H1 (cell line): Measurements from ENCODE around the gene GTF2F2. TPM values are rescaled to one million over a fixed set of nuclear protein-coding genes. Genes with fewer than 3 reads are reported as not detected.

Source experiments
- CTCF ChIA-PET: fragments of 300-600 bp; sonication (Branson Sonifier 250); formaldehyde crosslinking; loops from one replicate; lab custom pipeline; 2021; ENCODE audit not compliant: partially characterized antibody; lab: Charles Lee
- POLR2A ChIA-PET: fragments of 300-600 bp; sonication (Branson Sonifier 250); formaldehyde crosslinking; loops from one replicate; lab custom pipeline; 2021; ENCODE audit warnings: inconsistent platforms; ENCODE audit not compliant: partially characterized antibody; lab: Charles Lee
- DNase-seq, 2 experiments: peaks; one replicate each; pipeline versions ENCODE4 v3.0.0 to v3.0.0-alpha.2; 2010 to 2022; ENCODE audit warnings: low spot score in 2 of 2, low read depth in 1 of 2, mixed read lengths in 1 of 2
- FAIRE-seq: peaks from 2 replicates; lab custom pipeline; 2011; peaks lifted over from hg19 to GRCh38; lab: Jason Lieb, UNC
- H2AFZ ChIP-seq: 2 replicates; pipeline ENCODE4 v1.8.1; 2012; ENCODE audit warnings: low read length, inconsistent platforms
- H2AK5ac ChIP-seq: 2 replicates; pipeline ENCODE4 v1.6.1; 2013; ENCODE audit warnings: low read depth, low read length
- H2BK120ac ChIP-seq: replicated peaks from 2 replicates; pipeline ENCODE3; 2013; ENCODE audit warnings: low read depth, low read length, inconsistent platforms
- H2BK12ac ChIP-seq: 2 replicates; pipeline ENCODE4 v1.6.1; 2013; ENCODE audit warnings: low read depth, low read length
- H2BK15ac ChIP-seq: 2 replicates; pipeline ENCODE4 v1.6.1; 2013; ENCODE audit warnings: low read length
- H2BK20ac ChIP-seq: 2 replicates; pipeline ENCODE4 v1.6.1; 2013; ENCODE audit warnings: low read length
- H2BK5ac ChIP-seq: 2 replicates; pipeline ENCODE4 v1.6.1; 2013; ENCODE audit warnings: low read depth, low read length
- H3K14ac ChIP-seq: 2 replicates; pipeline ENCODE4 v1.6.1; 2013; ENCODE audit warnings: inconsistent platforms; ENCODE audit not compliant: insufficient read length
- H3K18ac ChIP-seq: 2 replicates; pipeline ENCODE4 v1.6.1; 2013; ENCODE audit warnings: low read length; ENCODE audit errors: extremely low read depth
- H3K23ac ChIP-seq: 2 replicates; pipeline ENCODE4 v1.6.1; 2013; ENCODE audit warnings: inconsistent platforms; ENCODE audit not compliant: insufficient read length
- H3K23me2 ChIP-seq: 2 replicates; pipeline ENCODE4 v1.6.1; 2013; ENCODE audit warnings: low read depth, low read length
- H3K27ac ChIP-seq: 2 replicates; pipeline ENCODE4 v1.6.1; 2011; ENCODE audit warnings: low read depth, low read length, inconsistent platforms
- H3K27me3 ChIP-seq, 4 experiments: replicated peaks in 1 of 4; 1 replicate in 1 of 4; 2 replicates in 3 of 4; pipeline versions ENCODE4 v1.6.1 to v1.8.1; 2011 to 2013; ENCODE audit warnings: low read length in 3 of 4, mild to moderate bottlenecking in 3 of 4, inconsistent platforms in 2 of 4, mixed read lengths in 2 of 4, moderate library complexity in 1 of 4; ENCODE audit not compliant: control insufficient read depth in 3 of 4, insufficient read depth in 3 of 4; ENCODE audit errors: extremely low read depth in 1 of 4
- H3K36me3 ChIP-seq, 4 experiments: 2 replicates each; pipeline versions ENCODE4 v1.6.1 to v1.8.1; 2011 to 2013; ENCODE audit warnings: mild to moderate bottlenecking in 4 of 4, low read length in 3 of 4, moderate library complexity in 2 of 4, control low read depth in 1 of 4, inconsistent platforms in 1 of 4; ENCODE audit not compliant: insufficient read depth in 4 of 4, control insufficient read depth in 2 of 4
- H3K4ac ChIP-seq: replicated peaks from 2 replicates; pipeline ENCODE3; 2013; ENCODE audit warnings: low read length, low read depth, mixed read lengths, inconsistent platforms; ENCODE audit not compliant: insufficient read length
- H3K4me1 ChIP-seq, 4 experiments: replicated peaks in 1 of 4; 1 replicate in 1 of 4; 2 replicates in 3 of 4; pipeline versions ENCODE4 v1.6.1 to v1.8.1; 2011 to 2013; ENCODE audit warnings: low read length in 3 of 4, inconsistent platforms in 2 of 4, mixed read lengths in 1 of 4; ENCODE audit not compliant: insufficient read depth in 4 of 4, control insufficient read depth in 3 of 4
- H3K4me2 ChIP-seq, 2 experiments: 2 replicates each; pipeline versions ENCODE4 v1.6.1 to v1.8.1; 2011 to 2013; ENCODE audit warnings: low read depth in 2 of 2, low read length in 2 of 2, control low read depth in 1 of 2, inconsistent platforms in 1 of 2, mild to moderate bottlenecking in 1 of 2; ENCODE audit not compliant: insufficient read depth in 1 of 2
- H3K4me3 ChIP-seq, 4 experiments: fragments of 200-600, 300-600 bp in 1 of 4; sonication (generic), shearing (Covaris generic), sonication (Bioruptor Twin) in 1 of 4; 2 replicates each; pipeline versions ENCODE4 v1.5.1 to v1.8.1; 2011 to 2016; ENCODE audit warnings: low read length in 4 of 4, low read depth in 3 of 4, control low read depth in 2 of 4, inconsistent platforms in 2 of 4, mild to moderate bottlenecking in 2 of 4, mixed read lengths in 1 of 4, moderate library complexity in 1 of 4; ENCODE audit not compliant: insufficient read depth in 2 of 4; ENCODE audit errors: extremely low read depth in 1 of 4
- H3K56ac ChIP-seq: replicated peaks from 2 replicates; pipeline ENCODE3; 2013; ENCODE audit warnings: low read depth, mild to moderate bottlenecking, mixed read lengths, low read length, inconsistent platforms; ENCODE audit not compliant: insufficient read length
- H3K79me1 ChIP-seq: 2 replicates; pipeline ENCODE4 v1.6.1; 2013; ENCODE audit warnings: low read depth, low read length, control low read depth
- H3K79me2 ChIP-seq, 2 experiments: 2 replicates each; pipeline versions ENCODE4 v1.6.1 to v1.8.1; 2012 to 2013; ENCODE audit warnings: low read length in 2 of 2, mild to moderate bottlenecking in 2 of 2, inconsistent platforms in 1 of 2; ENCODE audit not compliant: insufficient read depth in 2 of 2, control insufficient read depth in 1 of 2
- H3K9ac ChIP-seq, 4 experiments: replicated peaks in 1 of 4; 1 replicate in 1 of 4; 2 replicates in 3 of 4; pipeline versions ENCODE4 v1.6.1 to v1.8.1; 2011 to 2013; ENCODE audit warnings: low read depth in 3 of 4, low read length in 3 of 4, control low read depth in 2 of 4, mild to moderate bottlenecking in 2 of 4, moderate library complexity in 2 of 4, inconsistent platforms in 1 of 4; ENCODE audit errors: extremely low read depth in 1 of 4
- H3K9me3 ChIP-seq, 2 experiments: 2 replicates each; pipeline versions ENCODE4 v1.6.1 to v1.8.1; 2012 to 2013; ENCODE audit warnings: mild to moderate bottlenecking in 2 of 2, moderate library complexity in 2 of 2, control low read depth in 1 of 2, inconsistent platforms in 1 of 2, low read depth in 1 of 2, low read length in 1 of 2, mixed read lengths in 1 of 2; ENCODE audit not compliant: insufficient read depth in 2 of 2
- H4K20me1 ChIP-seq, 2 experiments: replicated peaks in 1 of 2; 2 replicates each; pipeline versions ENCODE3 to v1.8.1; 2011 to 2013; ENCODE audit warnings: inconsistent platforms in 2 of 2, low read length in 2 of 2, mild to moderate bottlenecking in 1 of 2; ENCODE audit not compliant: insufficient read depth in 2 of 2, control insufficient read depth in 1 of 2
- H4K5ac ChIP-seq: 2 replicates; pipeline ENCODE4 v1.6.1; 2013; ENCODE audit warnings: low read length, low read depth, mixed read lengths, inconsistent platforms; ENCODE audit not compliant: insufficient read length
- H4K8ac ChIP-seq: 2 replicates; pipeline ENCODE4 v1.8.0; 2013; ENCODE audit warnings: mild to moderate bottlenecking, moderate library complexity, low read length, inconsistent platforms; ENCODE audit not compliant: insufficient read depth; ENCODE audit errors: extremely low read depth
- H4K91ac ChIP-seq: replicated peaks from 2 replicates; pipeline ENCODE3; 2013; ENCODE audit warnings: low read length, mixed read lengths, inconsistent platforms; ENCODE audit not compliant: insufficient read length
- CTBP2 ChIP-seq: IDR thresholded peaks from 2 replicates; pipeline ENCODE4 v1.7.0; 2011; ENCODE audit warnings: borderline replicate concordance, mild to moderate bottlenecking, moderate library complexity, mixed read lengths, low read length; ENCODE audit not compliant: insufficient read depth, insufficient read length
- JUND ChIP-seq: IDR thresholded peaks from 2 replicates; pipeline ENCODE4 v1.6.1; 2011; ENCODE audit warnings: mild to moderate bottlenecking, improper control_type of control experiment, low read length
- KDM4A ChIP-seq: IDR thresholded peaks from one replicate; pipeline ENCODE4 v1.7.1; 2012; ENCODE audit warnings: low read depth, mild to moderate bottlenecking, moderate library complexity, low read length, inconsistent platforms; ENCODE audit not compliant: severe bottlenecking
- SIRT6 ChIP-seq: IDR thresholded peaks from one replicate; pipeline ENCODE4 v1.7.1; 2012; ENCODE audit warnings: low read length, inconsistent platforms
- TEAD4 ChIP-seq: IDR thresholded peaks from 2 replicates; pipeline ENCODE4 v1.6.1; 2012; ENCODE audit warnings: low read depth, low read length, inconsistent platforms, mixed read lengths
- USF2 ChIP-seq: IDR thresholded peaks from 2 replicates; pipeline ENCODE4 v1.6.1; 2011; ENCODE audit warnings: low read length, improper control_type of control experiment
- WGBS, 2 experiments: shearing (Covaris generic) in 1 of 2; methylation state at CpG; one replicate each; pipeline versions ENCODE4 v1.1.6 to v1.1.7; 2013 to 2015; ENCODE audit warnings: low lambda C conversion rate in 2 of 2, mixed read lengths in 2 of 2, inconsistent platforms in 1 of 2, low coverage in 1 of 2, missing lambda C conversion rate in 1 of 2; ENCODE audit not compliant: insufficient replicate concordance in 2 of 2, insufficient coverage in 1 of 2, insufficient read length in 1 of 2; ENCODE audit errors: extremely low coverage in 1 of 2, missing lambda C conversion rate in 1 of 2; 5-methylcytosine and 5-hydroxymethylcytosine counted together
- polyA plus RNA-seq, 7 experiments: library from polyadenylated mRNA; depleted of rRNA in 3 of 7; stranded (reverse) in 5 of 7; unstranded in 2 of 7; fragments of >200 nt in 5 of 7; fragments of 200-250 nt in 2 of 7; gene quantifications; 1 replicate in 5 of 7; 2 replicates in 1 of 7; 4 replicates in 1 of 7; pipeline versions ENCODE4 v1.2.1 to v1.2.3, GENCODE V29; 2011 to 2013; ENCODE audit warnings: missing spikeins in 2 of 7, mixed read lengths in 2 of 7
- total RNA-seq: library from RNA; stranded (reverse); fragmentation: NEBNext Ultra II Directional; extraction: Animal tissue kit (Norgen Biotek cat#: 25700); gene quantifications from 2 replicates; pipeline ENCODE4 v1.2.1, GENCODE V29; 2021
- TF ChIP-seq, protein P1 (sequence below): IDR thresholded peaks from 2 replicates; pipeline ENCODE4 v1.6.1; 2012; ENCODE audit warnings: inconsistent platforms

The GTF2F2 gene
- total and polyA plus RNA-seq, 2 of the 8 experiments (the other 6 are each of a cell fraction or from before 2014, with no cell fraction given): 10.8 to 31.1 TPM

GRCh38 chr13:45166858-45167257 is 46.5 kb downstream of the GTF2F2 start:
- H3K27me3 ChIP-seq: no peaks in the 10 kb centered on the region
- H3K9me3 ChIP-seq: no peaks in the 10 kb centered on the region
- no peak overlapping the region for H3K9ac ChIP-seq
- H4K5ac ChIP-seq: no peak overlapping the region
- no peak overlapping the region for H3K23ac ChIP-seq
- H2BK5ac ChIP-seq: no peak overlapping the region
- H4K20me1 ChIP-seq: peaks cover 0 to 4% of the 10 kb centered on the region in 2 experiments
- H2BK20ac ChIP-seq: no peak overlapping the region
- no peak overlapping the region for H3K14ac ChIP-seq
- H2BK12ac ChIP-seq: no peak overlapping the region
- no peak overlapping the region for H2BK120ac ChIP-seq
- 77% methylated on average over 3 of the region's 3 CpGs; no CpG with 5 or more reads in 1 of the 2 experiments for WGBS, 2 experiments
- H3K56ac ChIP-seq: no peak overlapping the region
- H2BK15ac ChIP-seq: no peak overlapping the region
- H3K4me3 ChIP-seq: no peak overlapping the region
- no peaks in the 10 kb centered on the region for H3K4me1 ChIP-seq
- no peaks in the 10 kb centered on the region for H3K79me2 ChIP-seq
- no peaks in the 10 kb centered on the region; a peak in 1 of 8 replicates for H3K36me3 ChIP-seq
- H3K23me2 ChIP-seq: 0 out of 2 replicates have a peak, but pooled peaks cover 1% of the 10 kb centered on the region
- no peak overlapping the region for H2AK5ac ChIP-seq
- no peak overlapping the region for H3K4ac ChIP-seq
- H3K18ac ChIP-seq: no peak overlapping the region
- TF ChIP-seq KDM4A: no peak
- no peak for TF ChIP-seq TEAD4
- TF ChIP-seq, protein P1, sequence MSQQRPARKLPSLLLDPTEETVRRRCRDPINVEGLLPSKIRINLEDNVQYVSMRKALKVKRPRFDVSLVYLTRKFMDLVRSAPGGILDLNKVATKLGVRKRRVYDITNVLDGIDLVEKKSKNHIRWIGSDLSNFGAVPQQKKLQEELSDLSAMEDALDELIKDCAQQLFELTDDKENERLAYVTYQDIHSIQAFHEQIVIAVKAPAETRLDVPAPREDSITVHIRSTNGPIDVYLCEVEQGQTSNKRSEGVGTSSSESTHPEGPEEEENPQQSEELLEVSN: no peak
- TF ChIP-seq USF2: no peak
- no peak for TF ChIP-seq JUND
- TF ChIP-seq SIRT6: no peak
- TF ChIP-seq CTBP2: no peak
- POLR2A ChIA-PET: interaction anchor here (0.6 kb wide), 1 partner anchor 47 kb away, joined by 3 read pairs; no protein-coding TSS in a partner anchor
- no peak overlapping the region for H2AFZ ChIP-seq
- FAIRE-seq (no peak), DNase-seq (no peak)
- no peak overlapping the region for H3K4me2 ChIP-seq
- no peak overlapping the region for H4K91ac ChIP-seq
- H4K8ac ChIP-seq: no peak overlapping the region
- H3K27ac ChIP-seq: no peak overlapping the region
- 0 out of 2 replicates have a peak, but pooled peaks cover 2% of the 10 kb centered on the region for H3K79me1 ChIP-seq
- CTCF ChIA-PET: interaction anchor here (0.6 to 0.8 kb wide), 3 partner anchors 22 to 120 kb away, joined by 3 to 5 read pairs (median 4); no protein-coding TSS in a partner anchor
